Activated T-cell treated with anti-CD3 and anti-CD28 coated beads, Interleukin-2, amount 50 U/mL, for 24 hours (primary cell): ENCODE data around the gene KCNQ2.

ENCODE experiments used
- DNase-seq: peaks from one replicate; pipeline ENCODE4 v3.0.0-alpha.2; 2020
- H3K27ac Mint-ChIP-seq: 2 replicates; pipeline ENCODE4 v1.8.0; 2020; ENCODE audit warnings: mild to moderate bottlenecking, mixed read lengths
- H3K27me3 Mint-ChIP-seq: 2 replicates; pipeline ENCODE4 v1.8.0; 2020; ENCODE audit warnings: mixed read lengths
- H3K36me3 Mint-ChIP-seq: 2 replicates; pipeline ENCODE4 v1.8.0; 2020; ENCODE audit warnings: low read depth, mixed read lengths
- H3K4me1 Mint-ChIP-seq: 2 replicates; pipeline ENCODE4 v1.8.0; 2020; ENCODE audit warnings: low read depth, mixed read lengths
- H3K4me3 Mint-ChIP-seq: 2 replicates; pipeline ENCODE4 v1.8.0; 2020; ENCODE audit warnings: mild to moderate bottlenecking, moderate library complexity, mixed read lengths
- H3K9me3 Mint-ChIP-seq: 2 replicates; pipeline ENCODE4 v1.8.0; 2020; ENCODE audit warnings: mixed read lengths

KCNQ2 gene

DNA sequence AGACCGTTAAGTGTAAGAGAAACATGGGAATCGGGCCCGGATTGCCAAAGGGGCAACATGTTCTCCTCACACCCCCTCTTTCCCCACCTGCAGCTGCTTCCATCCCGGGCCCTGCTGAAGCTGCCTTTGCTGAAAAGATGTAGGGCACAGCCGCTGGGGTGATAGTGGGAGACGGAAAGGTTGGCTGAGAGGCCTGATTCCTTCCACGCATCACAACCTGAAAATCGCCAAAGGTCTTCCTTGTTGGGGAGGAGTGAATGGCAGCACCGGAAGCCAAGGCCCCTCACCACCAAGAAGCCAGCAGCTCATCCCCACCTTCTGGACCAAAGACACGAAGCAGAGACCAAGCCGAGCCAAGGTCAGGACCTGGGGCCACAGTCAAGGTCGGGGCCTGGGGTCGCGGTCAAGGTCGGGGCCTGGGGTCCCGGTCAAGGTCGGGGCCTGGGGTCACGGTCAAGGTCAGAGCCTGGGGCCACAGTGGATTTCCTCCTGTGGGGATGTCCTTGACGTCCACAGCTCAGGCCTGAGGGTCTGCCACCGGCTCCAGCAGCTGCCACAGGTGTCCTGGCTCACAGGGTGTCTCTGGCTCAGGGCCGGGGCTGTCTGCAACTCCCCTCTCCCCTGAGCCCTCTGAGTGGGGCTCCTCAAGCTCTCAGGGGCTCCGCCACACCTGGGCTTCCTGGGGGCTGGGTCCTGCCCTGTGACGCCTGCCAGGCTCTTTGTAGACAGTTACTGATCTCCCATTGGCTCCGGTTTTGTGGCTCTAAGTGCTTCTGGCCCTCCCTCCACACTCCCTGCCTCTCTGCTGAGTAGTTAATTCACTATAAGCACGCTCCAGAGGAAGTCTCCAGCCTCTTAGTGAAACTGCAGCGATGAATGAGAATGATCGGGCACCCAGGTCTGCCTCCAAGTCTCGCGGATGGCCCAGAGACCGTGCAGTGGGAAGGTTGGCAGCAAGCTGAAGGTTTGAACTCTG lies 105.8 kb downstream of the KCNQ2 start:
- no peak overlapping the region for H3K27ac Mint-ChIP-seq
- no peak for DNase-seq
- H3K27me3 Mint-ChIP-seq: peaks cover 13% of the 10 kb centered on the region
- H3K4me1 Mint-ChIP-seq: no peaks in the 10 kb centered on the region
- H3K9me3 Mint-ChIP-seq: no peaks in the 10 kb centered on the region
- H3K36me3 Mint-ChIP-seq: no peaks in the 10 kb centered on the region
- no peak overlapping the region for H3K4me3 Mint-ChIP-seq

DNA sequence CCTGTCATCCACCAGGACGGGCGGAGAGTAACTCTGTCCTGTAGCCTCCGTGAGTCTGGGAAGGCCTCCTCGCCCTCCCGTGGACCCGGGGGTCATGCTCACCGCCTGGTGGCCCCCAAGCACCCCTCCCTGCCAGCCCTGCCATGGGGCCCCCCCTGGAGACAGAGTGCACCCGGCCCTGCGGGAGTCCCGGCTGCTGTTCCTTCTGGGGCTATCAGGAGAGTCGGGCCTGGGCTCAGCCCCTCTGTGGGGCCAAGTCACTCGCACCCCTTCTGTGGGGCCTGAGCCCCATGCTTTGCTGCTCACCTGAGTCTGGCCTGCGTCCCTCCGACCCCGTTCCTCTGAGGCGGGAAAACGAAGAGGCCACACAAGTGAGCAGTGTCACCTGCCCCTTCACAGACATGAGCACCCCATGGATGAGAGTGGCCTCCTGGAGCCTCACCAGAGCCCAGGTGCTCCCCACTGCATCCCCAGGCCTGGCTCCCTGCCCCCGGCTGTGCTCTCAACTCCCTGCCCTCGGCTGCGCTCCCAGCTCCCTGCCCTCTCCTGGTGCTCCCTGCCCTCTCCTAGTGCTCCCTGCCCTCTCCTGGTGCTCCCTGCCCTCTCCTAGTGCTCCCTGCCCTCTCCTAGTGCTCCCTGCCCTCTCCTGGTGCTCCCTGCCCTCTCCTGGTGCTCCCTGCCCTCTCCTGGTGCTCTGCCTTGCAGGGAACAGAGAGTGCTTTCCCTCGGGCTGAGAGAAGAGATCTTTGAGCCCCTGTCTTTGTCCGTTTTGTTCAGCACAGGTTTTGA lies 106.7 kb downstream of the KCNQ2 start:
- H3K4me1 Mint-ChIP-seq: no peaks in the 10 kb centered on the region
- no peak overlapping the region for H3K4me3 Mint-ChIP-seq
- no peak for DNase-seq
- peaks cover 13% of the 10 kb centered on the region for H3K27me3 Mint-ChIP-seq
- no peaks in the 10 kb centered on the region for H3K9me3 Mint-ChIP-seq
- H3K36me3 Mint-ChIP-seq: no peaks in the 10 kb centered on the region
- no peak overlapping the region for H3K27ac Mint-ChIP-seq

DNA sequence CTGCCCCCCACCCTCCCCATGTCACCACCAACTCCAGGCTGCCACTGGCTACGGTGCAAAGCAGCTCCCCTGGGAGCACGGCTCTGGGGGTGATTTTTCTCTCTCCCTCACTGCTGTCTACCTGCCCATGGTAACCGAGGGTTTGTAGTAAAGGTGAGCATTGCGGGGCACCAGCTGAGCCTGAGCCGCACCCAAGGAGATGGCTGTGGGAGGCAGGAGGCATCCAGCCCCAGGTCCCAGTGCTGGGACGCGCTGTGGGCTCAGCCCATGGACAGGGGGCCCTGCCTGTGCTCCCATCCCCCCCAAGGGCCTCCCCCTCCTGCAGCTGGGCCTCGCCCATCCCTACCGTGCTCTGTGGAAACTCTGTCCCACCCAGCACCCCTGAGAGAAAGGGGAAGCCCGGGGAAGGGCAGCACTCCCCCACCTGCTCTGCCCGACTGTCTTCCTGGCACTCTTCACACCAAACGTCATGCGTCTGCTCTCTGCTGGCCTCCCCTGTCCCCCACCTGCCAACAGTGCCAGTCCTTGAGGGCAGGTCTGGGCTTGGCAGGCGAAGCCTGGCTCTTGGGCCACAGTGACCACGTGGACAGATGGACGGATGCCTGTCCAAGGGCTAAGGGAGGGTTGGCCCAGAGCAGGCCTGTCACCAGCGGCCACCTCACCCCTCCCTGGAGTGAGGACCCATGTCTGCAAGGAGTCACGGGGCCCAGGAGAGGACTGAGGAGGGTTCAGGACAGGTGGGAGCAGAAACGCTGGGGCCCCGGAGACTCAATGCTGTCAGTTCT lies 107.5 kb downstream of the KCNQ2 start:
- no peak for DNase-seq
- Mint-ChIP-seq H3K4me1 (no peaks in the 10 kb centered on the region), H3K27me3 (peaks cover 17% of the 10 kb centered on the region), H3K27ac (no peak overlapping the region), H3K9me3 (no peaks in the 10 kb centered on the region), H3K36me3 (no peaks in the 10 kb centered on the region), H3K4me3 (no peak overlapping the region)

DNA sequence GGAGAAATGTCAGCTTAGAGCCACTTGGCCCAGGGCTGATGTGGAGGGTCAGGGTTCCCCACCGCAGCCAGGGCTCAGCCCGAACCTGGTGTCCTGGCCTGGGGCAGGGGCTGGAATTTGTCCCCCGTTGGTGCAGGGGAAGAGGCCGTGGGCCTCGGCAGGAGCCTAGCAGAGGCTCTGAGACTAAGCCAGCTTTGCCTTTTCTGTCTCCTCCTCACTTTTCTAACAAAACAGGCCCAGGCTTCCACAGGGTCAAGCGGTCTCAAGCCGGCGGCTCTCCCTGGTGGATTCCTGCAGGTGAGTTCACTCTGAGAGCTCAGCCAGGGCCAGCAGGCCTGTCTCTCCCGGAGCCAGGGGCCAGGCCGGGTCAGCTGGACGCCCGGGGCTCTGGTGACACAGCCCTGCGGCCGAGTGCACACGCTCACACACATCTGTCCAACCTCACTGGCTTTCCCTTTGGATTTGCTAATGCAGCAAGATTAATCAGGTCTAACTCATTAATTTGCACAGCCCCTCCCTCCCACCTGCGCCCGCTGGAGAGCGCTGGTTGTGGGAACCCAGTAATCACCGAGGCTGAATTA lies 108.4 kb downstream of the KCNQ2 start:
- no peak for DNase-seq
- Mint-ChIP-seq H3K27ac (no peak overlapping the region), H3K36me3 (no peaks in the 10 kb centered on the region), H3K4me3 (no peak overlapping the region), H3K4me1 (no peaks in the 10 kb centered on the region), H3K27me3 (peaks cover 24% of the 10 kb centered on the region), H3K9me3 (no peaks in the 10 kb centered on the region)

DNA sequence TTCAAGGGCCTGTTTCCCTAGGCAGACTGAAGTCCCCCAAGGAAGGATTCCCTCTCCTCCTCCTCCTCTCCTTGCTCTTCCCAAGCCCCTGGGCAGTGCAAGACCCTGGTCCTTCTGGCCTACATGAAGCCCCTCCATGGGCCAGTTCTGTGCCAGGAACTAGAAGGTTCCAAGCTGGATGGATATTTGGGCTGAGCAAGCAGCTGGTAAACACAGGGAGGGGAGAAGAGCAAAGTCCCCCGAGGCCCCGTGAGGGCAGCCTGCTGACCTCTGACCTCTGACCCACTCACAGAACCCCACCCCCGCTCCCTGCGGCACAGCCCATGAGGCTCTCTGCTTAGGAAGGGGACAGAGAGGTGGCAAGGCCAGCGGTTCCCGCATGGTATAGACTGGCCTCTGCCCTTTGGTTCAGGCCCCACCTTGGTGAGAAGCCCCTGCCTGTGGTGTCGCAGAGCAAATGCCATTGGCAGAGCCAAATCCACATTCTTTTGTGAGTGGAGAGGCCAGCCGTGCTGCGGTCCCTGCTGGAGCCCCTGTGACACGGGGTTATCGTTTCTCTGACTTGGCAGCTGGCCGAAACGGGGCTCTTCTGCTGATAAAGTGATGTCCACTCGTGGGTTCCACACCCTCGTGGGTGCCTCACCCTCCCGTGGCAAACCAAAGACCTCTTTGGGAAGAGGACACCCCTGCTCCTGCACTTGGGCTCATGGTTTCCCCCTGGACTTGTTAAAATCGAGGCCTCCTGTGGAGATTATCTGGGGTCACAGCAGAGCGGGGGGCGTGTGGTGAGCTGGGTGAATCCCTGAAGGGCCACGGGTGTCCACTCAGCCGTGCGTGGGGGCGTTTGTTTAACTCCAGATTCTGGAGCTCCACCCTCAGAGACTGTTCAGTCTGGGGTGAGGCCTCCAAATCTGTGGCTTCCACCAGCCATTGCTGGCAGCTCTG lies 109.2 kb downstream of the KCNQ2 start:
- H3K9me3 Mint-ChIP-seq: no peaks in the 10 kb centered on the region
- no peak overlapping the region for H3K4me3 Mint-ChIP-seq
- H3K4me1 Mint-ChIP-seq: no peaks in the 10 kb centered on the region
- DNase-seq: no peak
- H3K27ac Mint-ChIP-seq: no peak overlapping the region
- H3K27me3 Mint-ChIP-seq: peaks cover 28% of the 10 kb centered on the region
- H3K36me3 Mint-ChIP-seq: no peaks in the 10 kb centered on the region

DNA sequence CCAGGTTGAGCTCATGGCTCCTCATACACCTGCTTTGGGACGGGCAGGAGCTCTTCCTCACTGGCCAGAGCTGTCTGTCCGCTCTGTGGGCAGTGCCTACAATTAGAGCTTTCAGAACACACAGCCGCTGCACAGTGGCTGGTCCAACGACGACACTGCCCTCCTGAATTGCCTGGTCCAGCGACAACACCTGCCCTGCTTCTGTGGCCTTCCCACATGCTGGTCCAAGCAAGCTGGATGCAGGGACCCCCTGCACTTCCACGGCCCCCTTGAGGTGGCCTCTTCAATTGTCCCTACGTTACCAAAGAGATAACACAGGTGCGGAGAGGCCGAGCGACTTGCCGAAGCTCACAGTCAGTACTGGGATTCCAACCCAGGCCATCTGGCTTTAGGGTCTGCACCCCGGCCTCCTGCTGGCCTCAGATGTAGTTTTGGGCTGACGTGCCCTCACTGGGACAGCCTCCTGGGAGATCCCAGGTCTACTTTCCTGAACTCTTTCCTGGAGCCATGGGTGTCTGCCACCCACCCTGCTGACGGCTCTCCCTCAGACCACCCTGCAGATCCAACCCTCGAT lies 109.9 kb downstream of the KCNQ2 start:
- H3K27me3 Mint-ChIP-seq: peaks cover 31% of the 10 kb centered on the region
- no peaks in the 10 kb centered on the region for H3K4me1 Mint-ChIP-seq
- no peak overlapping the region for H3K27ac Mint-ChIP-seq

DNA sequence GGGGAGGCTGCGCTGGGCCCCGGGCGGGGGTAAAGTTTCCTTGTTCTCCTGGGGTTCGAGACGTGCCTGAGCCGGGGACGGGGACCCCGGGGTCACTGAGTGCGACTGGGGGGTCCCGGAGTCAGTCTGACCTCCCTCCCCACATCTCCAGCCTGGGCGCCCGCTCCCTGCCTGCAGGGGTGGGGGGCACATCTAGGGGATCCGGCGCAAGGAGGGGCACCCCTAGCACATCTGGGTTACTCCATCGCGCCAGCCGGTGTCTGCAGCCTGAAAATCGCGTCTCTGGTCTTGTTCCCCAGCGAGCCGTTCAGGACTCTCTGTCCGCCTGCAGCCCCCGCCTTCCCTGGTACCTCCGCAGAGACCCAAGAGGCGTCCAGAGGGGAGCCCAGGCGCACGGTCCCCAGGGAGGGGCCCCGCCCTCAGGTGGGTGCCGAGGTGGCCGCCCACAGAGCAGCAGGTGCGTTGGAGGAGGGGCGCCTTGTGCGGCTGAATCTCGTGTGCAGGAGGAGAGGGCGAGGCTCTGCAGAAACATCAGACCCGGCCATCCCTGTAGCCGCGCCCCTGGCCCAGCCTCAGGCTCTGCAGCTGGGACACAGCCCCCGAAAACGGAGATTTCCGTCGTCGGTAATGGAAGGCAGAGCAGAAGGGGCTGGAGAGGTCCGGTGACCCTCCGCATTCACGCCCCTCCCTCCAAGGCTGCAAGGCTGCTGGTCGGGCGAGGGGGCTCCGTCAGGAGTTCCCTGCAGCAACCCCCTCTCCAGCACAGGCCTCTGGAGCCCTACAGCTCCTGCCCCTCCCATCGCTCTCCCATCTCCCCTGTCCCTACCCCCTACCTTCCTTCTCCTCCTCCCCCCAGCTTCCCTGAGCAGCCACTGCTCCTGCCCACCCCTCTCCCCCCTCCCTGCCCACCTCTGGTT lies 110.7 kb downstream of the KCNQ2 start:
- Mint-ChIP-seq H3K4me1 (no peaks in the 10 kb centered on the region), H3K36me3 (no peaks in the 10 kb centered on the region), H3K27me3 (peaks cover 35% of the 10 kb centered on the region), H3K27ac (no peak overlapping the region), H3K4me3 (no peak overlapping the region), H3K9me3 (no peaks in the 10 kb centered on the region)
- DNase-seq: no peak

More for the DNA sequence above, 109.9 kb downstream of the KCNQ2 start:
- Mint-ChIP-seq H3K36me3 (no peaks in the 10 kb centered on the region), H3K4me3 (no peak overlapping the region), H3K9me3 (no peaks in the 10 kb centered on the region)
- no peak for DNase-seq

DNA sequence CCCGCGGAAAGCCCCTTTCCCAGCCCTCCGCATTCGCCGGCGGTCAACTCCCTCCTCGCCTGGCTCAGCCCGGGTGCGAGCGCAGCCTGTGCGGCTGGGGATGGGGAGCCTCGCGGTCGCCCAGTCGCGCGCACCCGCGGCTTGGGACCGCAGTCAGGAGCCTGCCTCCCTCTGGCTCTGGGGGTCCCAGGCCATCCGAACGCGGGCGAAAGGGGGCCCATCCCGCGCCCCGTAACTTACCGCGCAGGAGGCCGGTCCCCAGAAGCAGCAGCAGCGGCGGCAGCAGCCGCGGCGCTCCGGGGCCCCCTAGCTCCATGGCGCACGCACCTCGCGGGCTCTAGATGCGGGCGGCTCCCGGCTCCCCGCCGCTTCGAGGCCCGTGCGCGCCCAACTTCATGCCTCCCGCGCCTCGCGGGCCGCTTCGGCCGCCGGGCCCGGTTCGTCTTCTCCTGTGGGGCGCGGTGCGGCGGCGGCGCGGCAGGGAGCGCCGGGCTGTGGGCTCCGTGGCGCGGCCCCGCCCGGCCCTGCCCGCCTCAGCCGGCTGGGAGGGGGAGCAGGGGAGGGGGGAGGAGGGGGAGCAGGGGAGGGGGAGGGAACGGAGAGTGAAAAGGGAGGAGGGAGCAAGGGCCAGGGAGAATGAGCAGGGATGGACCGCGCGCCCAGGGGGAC lies 111.5 kb downstream of the KCNQ2 start, which contains the start of gene CHRNA4:
Gene CHRNA4, minus strand, starts transcription at position 500 of the 669 bp plus-strand sequence. Its CDS starts 184 bp downstream, at position 316.
- no peak for DNase-seq
- Mint-ChIP-seq H3K9me3 (no peaks in the 10 kb centered on the region), H3K27ac (no peak within 1 kb of the TSS), H3K36me3 (no peaks in the 10 kb centered on the region), H3K27me3 (peaks cover 35% of the 10 kb centered on the region), H3K4me1 (no peaks in the 10 kb centered on the region), H3K4me3 (no peak within 1 kb of the TSS)

DNA sequence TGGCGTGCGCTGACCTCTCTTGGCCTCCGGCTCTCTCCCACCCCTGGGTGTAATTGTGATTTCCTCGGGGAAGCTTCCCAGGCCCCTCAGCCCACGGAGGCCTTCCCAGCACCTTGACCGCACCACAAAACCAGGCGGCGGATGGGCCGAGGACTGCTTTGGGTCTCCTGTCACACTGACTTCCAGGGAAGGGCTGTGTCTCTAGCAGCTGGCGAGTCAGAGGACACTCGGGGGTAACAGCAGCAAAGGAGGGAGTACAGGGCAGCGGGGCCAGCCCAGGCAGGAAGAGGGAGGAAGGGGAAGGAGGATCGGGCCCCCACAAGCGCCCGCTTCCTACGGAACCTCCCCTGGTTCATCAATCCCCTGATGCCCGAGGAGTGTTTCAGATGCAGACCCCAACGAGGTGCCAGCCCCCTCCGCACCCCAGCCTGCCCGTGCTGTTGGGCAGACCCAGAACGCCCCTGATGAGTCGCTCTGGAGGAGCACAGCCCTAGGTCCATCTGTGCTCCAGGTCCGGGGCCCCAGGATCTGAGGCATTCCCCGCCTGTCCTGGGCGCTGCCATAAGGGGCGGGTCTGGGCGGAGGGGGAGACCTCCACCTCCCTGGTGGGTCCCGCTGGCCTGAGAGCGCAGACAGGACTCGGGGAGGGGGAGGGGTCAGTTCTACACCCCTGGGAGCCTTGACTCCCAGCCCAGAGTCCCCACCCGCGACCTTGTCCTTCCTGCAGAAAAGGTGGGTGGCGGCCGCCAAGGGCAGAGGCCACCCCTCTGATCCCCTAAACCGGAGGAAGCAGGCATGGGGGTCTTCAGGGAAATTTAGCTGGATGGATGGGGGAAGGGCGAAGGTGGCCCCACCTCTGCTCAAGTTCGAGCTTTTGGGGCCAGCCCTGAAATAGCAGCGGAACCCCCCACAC lies 112.3 kb downstream of the KCNQ2 start:
- Mint-ChIP-seq H3K27me3 (peaks cover 36% of the 10 kb centered on the region), H3K36me3 (no peaks in the 10 kb centered on the region), H3K9me3 (no peaks in the 10 kb centered on the region), H3K4me3 (no peak overlapping the region), H3K4me1 (no peaks in the 10 kb centered on the region), H3K27ac (no peak overlapping the region)
- DNase-seq: no peak

DNA sequence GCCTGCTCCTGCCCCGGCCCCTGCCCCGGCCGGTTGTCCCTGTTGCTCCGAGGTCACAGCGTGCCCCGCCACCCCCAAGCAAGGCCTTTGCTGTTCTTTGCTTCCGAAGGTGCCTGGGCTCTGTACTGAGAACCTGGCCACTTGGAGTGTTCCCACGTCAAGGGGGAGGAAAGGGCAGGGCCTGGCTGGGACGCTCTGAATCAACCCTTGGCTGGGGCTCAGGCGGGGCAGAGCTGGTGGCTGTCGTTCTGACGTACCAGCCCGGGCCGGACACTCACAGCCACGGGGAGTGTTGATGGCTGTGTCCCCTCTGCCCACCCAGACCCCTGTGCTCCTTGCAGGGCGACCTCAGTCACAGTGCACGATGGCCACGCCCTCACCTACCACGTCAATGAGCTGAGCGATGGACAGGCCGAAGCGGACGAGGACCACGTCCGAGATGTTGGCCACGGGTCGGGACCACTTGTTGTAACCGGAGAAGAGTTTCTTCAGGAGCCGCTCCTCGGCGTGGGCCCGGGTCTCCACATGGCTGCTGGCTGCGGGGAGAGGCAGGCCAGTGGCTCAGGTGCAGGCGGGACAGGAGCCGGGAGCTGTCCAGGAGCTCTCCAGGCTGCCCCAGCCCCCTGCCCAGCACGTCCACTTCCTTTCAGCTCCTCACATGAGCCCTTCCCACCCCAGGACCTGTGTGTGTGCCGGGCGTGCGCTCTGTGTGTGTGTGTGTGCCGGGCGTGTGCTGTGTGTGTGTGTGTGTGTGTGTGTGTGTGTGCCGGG lies 113.1 kb downstream of the KCNQ2 start:
- no peaks in the 10 kb centered on the region for H3K4me1 Mint-ChIP-seq
- no peak overlapping the region for H3K4me3 Mint-ChIP-seq
- no peak for DNase-seq
- H3K36me3 Mint-ChIP-seq: no peaks in the 10 kb centered on the region
- H3K27ac Mint-ChIP-seq: no peak overlapping the region
- H3K9me3 Mint-ChIP-seq: no peaks in the 10 kb centered on the region
- H3K27me3 Mint-ChIP-seq: peaks cover 34% of the 10 kb centered on the region
